ENCODE measurements around the gene RNF208.

GRCh38 chr9:137192859-137193258 is 29.2 kb downstream of the RNF208 start:
- TF ChIP-seq CTCF (IDR thresholded peaks at IDR 0.05; ENCODE audit: extremely low read depth in 1 of 2, insufficient read depth in 1 of 2, low read depth in 1 of 2, low read length in 2 of 2) (no peak), POLR2A (IDR thresholded peaks at IDR 0.05; ENCODE audit: low read depth, low read length) (no peak), MAX (IDR thresholded peaks at IDR 0.05; ENCODE audit: insufficient read depth, insufficient read length) (no peak), POLR2AphosphoS5 (IDR thresholded peaks at IDR 0.05; ENCODE audit: insufficient read depth, low read depth, low read length) (no peak), GATA2 (IDR thresholded peaks at IDR 0.05; ENCODE audit: insufficient read depth, insufficient read length, low read depth, low read length) (no peak), EZH2 (IDR thresholded peaks at IDR 0.05; ENCODE audit: borderline replicate concordance, low read depth, low read length, severe bottlenecking) (no peak), JUN (IDR thresholded peaks at IDR 0.05; ENCODE audit: borderline replicate concordance, insufficient read depth, insufficient read length, low read depth) (no peak), MYC (IDR thresholded peaks at IDR 0.05; ENCODE audit: low read depth, low read length) (no peak)

Measured in endothelial cell of umbilical vein (primary cell).